Stimulated activated CD4-positive, alpha-beta T cell treated with anti-CD3 and anti-CD28 coated beads, Interleukin-4, amount 100 ng/mL, for 24 hours (primary cell): ENCODE measurements around the gene MGAT3.
"Not testable (repeated sequence)": the region's sequence is repeated elsewhere in the genome, so short reads cannot be mapped to it uniquely, and the experiment has no call there.

Source experiments
- DNase-seq: peaks from one replicate; pipeline ENCODE4 v3.0.0-alpha.2; 2020

MGAT3 gene

GRCh38 chr22:39494471-39495120, 37.8 kb downstream of the MGAT3 start:
- no peak for DNase-seq

GRCh38 chr22:39496131-39496838, 39.5 kb downstream of the MGAT3 start:
- DNase-seq: peak; percentile 73

GRCh38 chr22:39497429-39497828, 40.6 kb downstream of the MGAT3 start:
- DNase-seq: no peak

- no peak for DNase-seq
Measured at GRCh38 chr22:39498368-39498767, 41.6 kb downstream of the MGAT3 start.

- DNase-seq: no peak
Measured at GRCh38 chr22:39498802-39499201, 42.0 kb downstream of the MGAT3 start.

- no peak for DNase-seq
Measured at GRCh38 chr22:39500101-39500500, 43.3 kb downstream of the MGAT3 start.

- no peak for DNase-seq
Measured at GRCh38 chr22:39501644-39502108, 44.9 kb downstream of the MGAT3 start.

GRCh38 chr22:39502109-39502788, 45.4 kb downstream of the MGAT3 start, which contains the start of gene MIEF1:
Gene MIEF1, plus strand, starts transcription at chr22:39502290. Its CDS starts 9,005 bp downstream, at chr22:39511295.
- DNase-seq: peak; percentile 94

GRCh38 chr22:39502789-39503409, 46.1 kb downstream of the MGAT3 start:
- no peak for DNase-seq

- no peak for DNase-seq
Measured at GRCh38 chr22:39503630-39504029, 46.8 kb downstream of the MGAT3 start.

GRCh38 chr22:39504071-39504470, 47.3 kb downstream of the MGAT3 start:
- DNase-seq: no peak

- not testable (repeated sequence) for DNase-seq
Measured at GRCh38 chr22:39507021-39507420, 50.2 kb downstream of the MGAT3 start.

GRCh38 chr22:39508393-39508792, 51.6 kb downstream of the MGAT3 start:
- DNase-seq: no peak

GRCh38 chr22:39510529-39511149, 53.8 kb downstream of the MGAT3 start:
- no peak for DNase-seq

GRCh38 chr22:39511226-39511625, 54.4 kb downstream of the MGAT3 start:
- no peak for DNase-seq

GRCh38 chr22:39512026-39512425, 55.2 kb downstream of the MGAT3 start:
- no peak for DNase-seq

- DNase-seq: no peak
Measured at GRCh38 chr22:39513791-39514190, 57.0 kb downstream of the MGAT3 start.

- peak; percentile 58 for DNase-seq
Measured at GRCh38 chr22:39514373-39514973, 57.7 kb downstream of the MGAT3 start.

GRCh38 chr22:39515266-39516050, 58.6 kb downstream of the MGAT3 start:
- no peak for DNase-seq

- DNase-seq: no peak
Measured at GRCh38 chr22:39517470-39517869, 60.7 kb downstream of the MGAT3 start.

GRCh38 chr22:39518144-39518786, 61.5 kb downstream of the MGAT3 start:
- DNase-seq: no peak
